GM19468 (cell line): Measurements from ENCODE around the gene TLE3.

Source experiments
- ATAC-seq: cut with Tn5 transposase; IDR thresholded peaks from one replicate; pipeline ENCODE4 v1.9.1; 2021; ENCODE audit warnings: mild to moderate bottlenecking, moderate library complexity, moderate number of reproducible peaks; ENCODE audit not compliant: unreplicated experiment; ENCODE audit errors: extremely low read depth

Gene TLE3

DNA sequence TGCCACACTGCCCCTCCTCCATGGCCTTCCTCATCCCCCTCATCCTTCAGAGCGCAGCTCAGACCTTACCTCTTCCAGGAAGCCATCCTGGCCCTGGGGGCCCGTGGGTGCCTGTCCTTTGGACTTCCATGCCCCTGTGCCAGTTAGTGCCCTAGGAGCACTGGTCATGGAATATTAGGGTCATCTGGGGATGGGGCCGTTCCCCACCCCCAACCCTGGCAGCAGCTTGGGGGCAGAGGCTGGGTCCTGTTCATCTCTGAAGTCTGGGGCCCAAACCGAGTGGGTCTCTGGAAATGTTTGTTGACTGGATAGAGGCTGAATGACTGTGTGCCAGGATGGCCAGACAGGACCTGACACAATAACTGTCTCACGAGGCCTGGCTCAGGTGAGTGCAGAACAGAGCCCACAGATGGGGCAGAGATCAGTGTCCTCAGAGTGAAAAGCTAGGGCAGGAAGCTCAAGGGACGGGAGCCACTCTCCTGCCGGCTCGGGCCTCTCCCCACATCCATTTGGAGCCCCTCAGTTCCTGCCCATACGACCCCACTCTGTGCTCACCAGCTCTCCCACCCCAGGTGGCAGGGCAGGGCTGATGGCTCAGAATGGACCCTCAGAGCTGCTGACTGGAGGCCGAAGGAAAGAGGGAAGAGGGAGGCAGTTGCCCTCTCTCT is 62.5 kb downstream of the TLE3 start:
- ATAC-seq = no peak

GRCh38 chr15:70034596-70034995 is 63.1 kb downstream of the TLE3 start:
- ATAC-seq = no peak

- ATAC-seq = no peak
These were observed 63.6 kb downstream of the TLE3 start for GRCh38 chr15:70034141-70034540.

GRCh38 chr15:70033529-70034140 is 64.1 kb downstream of the TLE3 start:
- ATAC-seq = no peak

GRCh38 chr15:70033109-70033508 is 64.6 kb downstream of the TLE3 start:
- no peak for ATAC-seq

DNA sequence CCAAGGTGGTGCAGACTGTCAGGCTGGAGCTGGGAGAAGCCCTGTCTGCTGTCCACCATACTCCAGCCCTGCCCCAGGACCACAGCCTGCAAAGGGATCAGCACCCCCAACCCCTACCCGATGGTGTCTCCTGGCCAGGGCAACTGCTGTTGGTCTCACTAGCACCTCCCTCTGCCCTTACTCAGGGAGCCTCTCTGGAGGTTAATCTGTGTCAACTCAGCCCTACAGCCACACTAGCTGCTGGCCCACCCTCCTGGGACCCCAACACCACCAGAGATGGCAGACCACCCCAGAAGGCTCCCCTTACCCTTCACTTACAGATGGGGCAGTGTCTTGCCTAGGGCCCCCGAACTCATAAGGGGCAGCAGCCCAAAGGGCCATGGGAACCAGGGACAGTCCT is 65.2 kb downstream of the TLE3 start:
- no peak for ATAC-seq

DNA sequence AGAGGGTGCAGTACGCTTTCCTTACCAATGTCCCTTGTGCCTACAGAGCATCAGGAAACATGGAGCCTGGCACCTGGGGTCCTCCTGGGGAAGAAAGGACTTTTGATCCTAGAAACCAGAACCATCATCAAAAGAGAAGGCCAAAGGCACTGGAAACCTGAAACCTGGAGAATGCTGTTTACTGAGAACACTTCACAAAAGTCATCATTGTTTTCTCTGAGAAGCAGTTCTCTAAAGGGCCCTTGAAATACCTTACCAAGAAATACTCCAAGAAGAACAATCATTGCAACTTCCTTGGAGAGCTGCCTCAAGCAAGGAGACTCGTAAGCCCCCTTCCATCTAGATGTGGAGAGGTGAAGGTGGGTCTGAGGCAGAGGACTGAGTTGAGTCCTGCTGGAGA is 66.0 kb downstream of the TLE3 start:
- ATAC-seq = no peak

DNA sequence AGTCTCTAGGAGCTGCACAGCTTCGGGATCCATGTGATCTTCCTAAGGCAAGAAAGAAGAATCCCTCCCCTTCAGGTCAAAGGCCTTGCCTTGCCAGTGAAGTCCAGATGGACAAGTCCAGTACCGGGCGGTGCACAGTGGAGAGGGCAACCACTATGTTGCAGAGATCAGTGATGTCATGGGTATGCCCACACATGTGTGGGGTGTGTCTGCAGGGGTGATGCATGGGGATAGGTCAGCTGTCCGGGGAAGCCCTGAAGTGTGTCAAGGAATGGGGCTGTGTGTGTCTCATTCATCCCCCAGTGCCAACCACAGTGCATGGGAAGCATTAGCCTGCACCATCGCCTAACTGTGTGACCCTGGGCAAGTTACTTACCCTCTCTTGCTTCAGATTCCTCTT is 66.5 kb downstream of the TLE3 start:
- ATAC-seq = no peak

DNA sequence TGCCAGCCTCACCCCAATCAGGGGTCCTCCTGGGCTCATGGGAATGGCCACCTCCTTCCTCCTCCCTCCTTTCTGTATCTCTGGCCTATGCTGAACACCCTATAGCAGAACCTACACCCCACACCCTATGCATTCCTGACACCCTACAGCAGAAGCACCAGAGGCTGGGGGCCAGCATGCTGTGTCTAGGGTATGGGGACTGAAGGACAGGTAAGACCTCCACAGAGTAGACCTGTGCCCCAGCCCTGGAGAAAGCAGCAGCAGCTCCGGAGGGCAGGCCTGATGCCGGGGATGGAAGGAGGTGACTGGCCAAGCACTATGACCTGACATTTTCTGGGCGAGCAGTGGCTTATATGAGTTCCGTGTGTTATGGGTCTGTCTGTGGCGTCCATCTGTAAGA is 66.9 kb downstream of the TLE3 start:
- no peak for ATAC-seq

- no peak for ATAC-seq
These were observed 68.4 kb downstream of the TLE3 start for GRCh38 chr15:70029297-70029701.

GRCh38 chr15:70027518-70027917 is 70.2 kb downstream of the TLE3 start:
- no peak for ATAC-seq

GRCh38 chr15:70026991-70027390 is 70.7 kb downstream of the TLE3 start:
- ATAC-seq = no peak

GRCh38 chr15:70025413-70026296 is 72.1 kb downstream of the TLE3 start:
- no peak for ATAC-seq

- no peak for ATAC-seq
These were observed 73.2 kb downstream of the TLE3 start for GRCh38 chr15:70024521-70024920.

- no peak for ATAC-seq
These were observed 73.8 kb downstream of the TLE3 start for GRCh38 chr15:70023769-70024491.

DNA sequence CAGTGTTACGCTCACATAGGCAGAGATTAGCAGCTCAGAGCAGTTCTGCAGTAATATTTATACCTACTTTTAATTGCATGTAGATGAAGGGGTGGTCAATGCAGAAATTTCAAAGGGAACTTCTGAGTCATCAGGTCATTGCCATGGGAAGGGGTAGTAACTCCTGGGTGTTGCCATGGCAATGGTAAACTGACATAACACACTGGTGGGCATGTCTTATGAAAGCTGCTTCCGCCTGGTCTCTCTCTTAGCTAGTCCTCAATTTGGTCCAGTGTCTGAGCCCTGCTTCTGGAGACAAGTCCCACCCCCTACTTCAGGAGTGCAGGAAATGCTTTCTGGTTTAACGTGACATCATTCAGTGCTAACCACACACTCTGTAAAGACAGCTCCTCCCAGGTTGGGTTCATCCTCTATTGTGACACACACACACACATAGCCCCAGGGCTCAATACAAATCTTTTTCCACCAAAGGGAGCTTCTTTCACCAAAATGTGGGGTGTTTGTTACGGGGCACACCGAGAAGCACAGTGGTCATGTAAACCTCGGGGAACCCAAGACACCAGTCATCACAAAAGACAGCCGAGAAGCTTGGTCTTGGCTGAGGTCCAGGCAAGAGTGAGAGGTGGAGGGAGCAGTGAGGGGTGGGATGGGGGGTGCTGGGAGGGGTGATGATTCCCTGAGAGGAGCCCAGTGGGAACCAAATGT is 74.5 kb downstream of the TLE3 start:
- peak; percentile 89 for ATAC-seq

DNA sequence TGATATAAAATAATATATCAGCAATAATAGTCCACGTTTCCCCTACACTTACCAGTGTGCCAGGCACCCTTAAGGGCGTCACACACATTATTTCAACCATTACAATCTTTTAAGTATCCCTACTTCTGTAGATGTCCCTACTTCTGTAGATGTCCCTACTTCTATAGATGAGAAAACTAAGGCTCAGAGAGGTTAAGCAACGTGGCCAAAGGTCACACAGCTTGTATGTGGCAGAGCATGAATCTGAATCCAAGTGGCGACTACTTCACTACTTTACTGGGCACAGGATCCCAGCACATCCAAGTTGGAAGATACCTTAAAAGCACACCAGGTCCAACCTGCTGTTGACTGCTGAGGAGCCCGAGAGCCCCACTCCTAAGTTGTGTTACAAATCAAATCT is 77.5 kb downstream of the TLE3 start:
- ATAC-seq = no peak

- ATAC-seq = no peak
These were observed 78.8 kb downstream of the TLE3 start for GRCh38 chr15:70018646-70019600.

DNA sequence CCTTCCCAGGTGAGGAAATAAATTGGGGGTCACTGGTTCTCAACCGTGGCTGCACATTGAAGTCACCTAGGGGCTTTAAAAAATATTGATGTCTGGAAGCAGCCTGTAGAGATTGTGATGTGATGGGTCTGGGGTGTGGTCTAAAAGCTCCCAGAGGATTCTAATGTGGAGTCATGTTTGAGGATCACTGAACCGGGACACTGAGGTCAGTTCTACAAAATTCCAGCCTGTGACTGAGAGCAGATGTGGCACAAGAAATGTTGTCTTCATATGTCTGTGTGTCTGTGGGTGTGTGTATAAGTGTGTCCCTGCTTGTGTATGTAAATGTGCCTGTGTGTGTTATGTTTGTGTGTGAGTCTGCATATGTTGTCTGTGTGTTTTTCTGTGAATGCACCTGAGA is 79.9 kb downstream of the TLE3 start:
- ATAC-seq = no peak
